ELR (cell line): Measurements from ENCODE around the gene STAG3.
A peak's percentile ranks its signal among the peaks of the same experiment; 100 is the strongest.
"Not testable (repeated sequence)": the region's sequence is repeated elsewhere in the genome, so short reads cannot be mapped to it uniquely, and the experiment has no call there.

ENCODE experiments used
- DNase-seq: peaks from one replicate; pipeline ENCODE4 v3.0.0-alpha.2; 2015; ENCODE audit warnings: low read depth

STAG3 gene

DNA sequence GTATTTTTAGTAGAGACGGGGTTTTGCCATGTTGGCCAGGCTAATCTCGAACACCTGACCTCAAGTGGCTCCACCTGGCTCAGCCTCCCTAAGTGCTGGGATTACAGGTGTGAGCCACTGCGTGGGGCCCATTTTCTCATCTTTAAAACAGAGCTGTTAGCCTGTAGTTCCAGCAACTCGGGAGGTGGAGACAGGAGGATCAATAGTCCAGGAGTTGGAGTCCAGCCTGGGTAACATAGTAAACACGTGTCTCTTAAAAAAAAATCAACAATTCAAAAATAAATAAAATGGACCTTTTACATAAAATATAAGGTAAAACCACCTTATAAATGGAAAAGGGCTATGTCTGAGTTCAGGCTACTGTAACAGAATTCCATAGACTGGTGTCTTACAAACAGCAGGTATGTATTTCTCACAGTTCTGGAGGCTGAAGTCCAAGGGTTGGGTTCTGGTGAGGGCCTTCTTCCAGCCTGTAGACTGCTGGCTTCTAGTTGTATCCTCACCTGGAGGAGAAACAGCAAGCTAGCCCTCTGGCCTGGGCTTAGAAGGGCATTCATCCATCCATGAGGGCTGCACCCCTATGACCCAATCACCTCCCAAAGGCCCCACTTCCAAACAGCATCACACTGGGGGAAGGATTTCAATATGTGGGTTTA, 35.0 kb downstream of the STAG3 start:
- no peak for DNase-seq

DNA sequence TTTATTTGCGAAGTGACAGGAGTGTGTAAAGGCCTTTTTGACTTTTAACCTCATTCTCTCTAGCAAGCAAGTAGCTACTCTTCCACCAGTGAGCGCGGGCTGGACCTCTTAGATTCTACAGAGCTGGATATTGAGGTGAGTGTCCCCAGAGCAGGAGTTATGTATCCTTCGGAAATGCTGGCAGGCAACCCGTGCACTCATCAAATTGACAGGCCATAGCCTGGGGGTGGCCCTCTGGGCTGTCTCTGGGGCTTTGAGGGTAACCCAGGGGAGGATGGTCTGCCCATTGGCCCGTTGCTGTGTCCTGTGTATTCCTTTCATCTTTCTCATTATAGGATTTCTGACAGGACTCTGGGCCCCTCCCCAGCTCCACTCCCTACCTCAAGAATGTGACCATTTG, 36.0 kb downstream of the STAG3 start:
- DNase-seq = no peak

GRCh38 chr7:100214356-100214755, 36.6 kb downstream of the STAG3 start:
- DNase-seq = not testable (repeated sequence)

DNA sequence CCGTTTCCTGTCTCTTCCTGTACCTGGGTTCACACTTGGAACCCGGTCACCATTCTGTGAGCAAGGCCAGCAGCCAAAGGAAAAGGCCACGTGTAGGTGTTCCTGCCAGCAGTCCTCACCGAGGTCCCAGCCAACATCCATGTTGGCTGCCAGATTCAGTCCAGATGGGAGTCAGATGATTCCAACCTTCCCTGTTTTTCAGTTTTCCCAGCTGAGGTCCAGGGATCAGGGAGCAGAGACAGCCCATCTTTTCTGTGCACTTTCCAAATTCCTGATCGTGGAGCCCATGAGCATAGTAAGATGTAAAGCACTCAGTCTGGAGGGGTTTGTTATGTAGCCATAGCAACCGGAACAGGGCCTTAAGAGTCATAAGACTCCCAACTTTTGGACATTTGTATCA, 38.2 kb downstream of the STAG3 start:
- DNase-seq = no peak

- DNase-seq = peak; percentile 62
Measured at GRCh38 chr7:100217934-100218333, 40.2 kb downstream of the STAG3 start.

GRCh38 chr7:100219271-100219737, 41.6 kb downstream of the STAG3 start:
- no peak for DNase-seq

GRCh38 chr7:100219801-100220585, 42.3 kb downstream of the STAG3 start, which contains the start of gene PVRIG:
PVRIG (plus strand) TSS chr7:100219949; CDS start chr7:100219971, 22 bp downstream.
- not testable (repeated sequence) for DNase-seq

DNA sequence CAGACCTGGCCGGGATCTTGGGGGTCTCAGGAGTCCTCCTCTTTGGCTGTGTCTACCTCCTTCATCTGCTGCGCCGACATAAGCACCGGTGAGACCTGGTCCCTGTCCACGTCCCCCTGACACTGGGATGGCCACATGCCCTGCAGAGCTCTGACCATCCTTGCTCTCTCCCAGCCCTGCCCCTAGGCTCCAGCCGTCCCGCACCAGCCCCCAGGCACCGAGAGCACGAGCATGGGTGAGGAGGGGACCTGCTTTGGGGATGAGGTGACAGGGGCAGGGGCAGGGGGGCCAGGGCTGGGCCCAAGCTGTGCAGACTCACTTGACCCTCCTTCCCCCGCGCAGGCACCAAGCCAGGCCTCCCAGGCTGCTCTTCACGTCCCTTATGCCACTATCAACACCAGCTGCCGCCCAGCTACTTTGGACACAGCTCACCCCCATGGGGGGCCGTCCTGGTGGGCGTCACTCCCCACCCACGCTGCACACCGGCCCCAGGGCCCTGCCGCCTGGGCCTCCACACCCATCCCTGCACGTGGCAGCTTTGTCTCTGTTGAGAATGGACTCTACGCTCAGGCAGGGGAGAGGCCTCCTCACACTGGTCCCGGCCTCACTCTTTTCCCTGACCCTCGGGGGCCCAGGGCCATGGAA, 43.0 kb downstream of the STAG3 start:
- no peak for DNase-seq

DNA sequence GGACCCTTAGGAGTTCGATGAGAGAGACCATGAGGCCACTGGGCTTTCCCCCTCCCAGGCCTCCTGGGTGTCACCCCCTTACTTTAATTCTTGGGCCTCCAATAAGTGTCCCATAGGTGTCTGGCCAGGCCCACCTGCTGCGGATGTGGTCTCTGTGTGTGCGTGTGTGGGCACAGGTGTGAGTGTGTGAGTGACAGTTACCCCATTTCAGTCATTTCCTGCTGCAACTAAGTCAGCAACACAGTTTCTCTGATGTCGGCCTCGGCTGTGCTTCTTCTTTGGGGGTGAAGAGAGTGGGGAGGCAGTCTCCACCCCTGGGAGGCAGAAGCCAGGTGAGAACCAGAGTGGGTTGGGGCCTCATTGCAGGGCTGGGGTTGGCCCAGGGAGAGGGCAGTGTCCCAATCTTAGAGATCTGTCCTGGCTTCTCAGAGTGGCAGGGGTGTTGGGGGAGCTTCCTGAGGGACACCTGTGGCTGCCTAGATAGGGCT, 43.6 kb downstream of the STAG3 start:
- DNase-seq = no peak

- no peak for DNase-seq
Measured at GRCh38 chr7:100221767-100222444, 44.2 kb downstream of the STAG3 start.

GRCh38 chr7:100222445-100223132, 44.9 kb downstream of the STAG3 start:
- no peak for DNase-seq

- DNase-seq = not testable (repeated sequence)
Measured at GRCh38 chr7:100223376-100223927, 45.7 kb downstream of the STAG3 start.

- DNase-seq = not testable (repeated sequence)
Measured at GRCh38 chr7:100224891-100225290, 47.2 kb downstream of the STAG3 start.

- DNase-seq = not testable (repeated sequence)
Measured at GRCh38 chr7:100234660-100235317, 57.1 kb downstream of the STAG3 start.

DNA sequence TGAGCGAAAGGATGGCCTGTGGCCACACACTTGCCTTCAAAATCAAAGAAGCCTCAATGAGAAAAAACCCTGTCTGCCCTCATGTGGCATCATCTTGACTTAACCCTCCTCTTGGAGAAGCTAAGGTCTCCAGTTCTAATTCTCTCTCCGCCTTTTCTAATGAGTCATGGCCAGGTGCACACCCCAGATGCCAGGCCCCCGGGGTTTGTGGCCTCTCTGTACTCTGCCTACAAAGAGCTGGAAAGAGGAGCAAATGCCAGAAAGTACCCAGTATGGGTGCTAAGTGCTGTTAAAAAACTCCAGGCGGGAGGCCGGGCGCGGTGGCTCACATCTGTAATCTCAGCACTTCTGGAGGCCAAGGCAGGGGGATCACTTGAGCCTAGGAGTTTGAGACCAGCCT, 62.3 kb downstream of the STAG3 start:
- not testable (repeated sequence) for DNase-seq

DNA sequence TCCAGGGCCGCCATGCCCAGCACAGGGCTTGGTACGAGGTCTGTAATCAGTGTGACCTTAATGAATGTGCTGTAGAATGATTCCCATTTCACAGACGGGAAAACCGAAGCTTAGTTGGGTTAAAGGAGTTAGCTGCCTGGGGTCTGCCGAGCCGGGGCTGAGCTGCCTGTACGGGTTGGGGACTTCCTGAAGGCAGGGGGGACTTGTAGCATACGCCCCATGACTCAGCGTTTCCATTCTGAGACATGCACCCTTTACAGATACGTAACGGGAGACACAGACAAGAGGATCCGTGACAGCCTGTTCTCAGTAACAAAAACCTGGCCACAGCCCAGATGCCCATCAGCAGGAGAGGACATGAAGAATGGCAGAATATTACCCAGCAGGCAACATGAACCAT, 65.7 kb downstream of the STAG3 start:
- not testable (repeated sequence) for DNase-seq

GRCh38 chr7:100244988-100245605, 67.4 kb downstream of the STAG3 start:
- not testable (repeated sequence) for DNase-seq

DNA sequence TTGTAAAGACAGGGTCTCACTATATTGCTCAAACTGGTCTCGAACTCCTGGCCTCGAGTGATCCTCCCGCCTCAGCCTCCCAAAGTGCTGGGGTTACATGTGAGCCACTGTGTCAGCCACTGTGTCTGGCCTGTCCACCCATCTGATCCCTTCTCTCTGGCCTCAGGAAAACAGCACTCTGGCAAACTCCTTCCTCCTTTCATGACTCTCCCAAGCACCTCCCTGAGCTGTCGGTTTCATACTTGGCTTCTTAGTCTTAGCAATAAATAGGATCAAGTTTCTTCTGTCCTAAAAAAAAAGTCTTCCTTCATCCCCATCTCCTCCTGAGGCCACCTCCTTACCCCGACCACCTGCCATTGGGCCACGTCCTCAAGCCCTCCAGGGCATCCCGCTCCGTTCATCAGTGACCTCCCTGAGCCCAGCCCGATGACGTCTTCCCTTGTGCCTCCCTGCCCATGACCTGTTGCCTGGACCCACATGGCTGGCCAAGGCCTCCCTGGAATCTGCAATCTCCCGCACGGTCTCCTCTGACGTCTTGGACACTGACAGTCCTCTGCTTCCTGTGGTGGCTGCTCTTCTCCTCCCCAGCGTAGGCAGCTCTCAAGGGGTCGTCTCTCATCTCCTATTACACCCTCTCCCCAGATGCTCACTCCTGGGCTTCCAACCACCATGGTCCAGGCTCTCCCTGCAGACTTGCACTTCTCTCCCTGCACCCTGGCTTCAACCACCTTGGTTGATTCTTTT, 68.6 kb downstream of the STAG3 start:
- DNase-seq = not testable (repeated sequence)

- not testable (repeated sequence) for DNase-seq
Measured at GRCh38 chr7:100246865-100247137, 69.1 kb downstream of the STAG3 start.
